Trophoblast cell (in vitro differentiated cells and primary cell): ENCODE measurements around the gene FAM222A.

Source experiments
- DNase-seq, 2 donors: peaks; one replicate each; pipeline ENCODE4 v3.0.0-alpha.2; 2016
- H2AFZ ChIP-seq: 2 replicates; pipeline ENCODE4 v1.6.1; 2013; ENCODE audit warnings: low read length, moderate library complexity, mild to moderate bottlenecking; ENCODE audit not compliant: insufficient read depth, poor library complexity
- H2AK5ac ChIP-seq: 2 replicates; pipeline ENCODE4 v1.6.1; 2013; ENCODE audit warnings: mild to moderate bottlenecking, low read length
- H2BK120ac ChIP-seq: 2 replicates; pipeline ENCODE4 v1.6.1; 2013; ENCODE audit warnings: low read length, mild to moderate bottlenecking, moderate library complexity; ENCODE audit not compliant: insufficient read depth, poor library complexity
- H2BK12ac ChIP-seq: 2 replicates; pipeline ENCODE4 v1.6.1; 2013; ENCODE audit warnings: mild to moderate bottlenecking, low read length, moderate library complexity
- H2BK5ac ChIP-seq: 2 replicates; pipeline ENCODE4 v1.6.1; 2013; ENCODE audit warnings: low read length, low read depth, moderate library complexity, mild to moderate bottlenecking; ENCODE audit not compliant: poor library complexity
- H3K14ac ChIP-seq: 2 replicates; pipeline ENCODE4 v1.6.1; 2013; ENCODE audit warnings: mild to moderate bottlenecking, low read length
- H3K18ac ChIP-seq: 2 replicates; pipeline ENCODE4 v1.6.1; 2013; ENCODE audit warnings: mild to moderate bottlenecking, low read length
- H3K23ac ChIP-seq: 2 replicates; pipeline ENCODE4 v1.6.1; 2013; ENCODE audit warnings: low read length
- H3K27ac ChIP-seq: 2 replicates; pipeline ENCODE4 v1.5.1; 2013; ENCODE audit warnings: low read depth, mild to moderate bottlenecking, inconsistent platforms, low read length, moderate library complexity
- H3K27me3 ChIP-seq: 2 replicates; pipeline ENCODE4 v1.6.1; 2013; ENCODE audit warnings: inconsistent platforms, mild to moderate bottlenecking, low read length, moderate library complexity; ENCODE audit not compliant: insufficient read depth
- H3K36me3 ChIP-seq, 2 experiments: 1 replicate in 1 of 2; 2 replicates in 1 of 2; pipeline ENCODE4 v1.6.1; 2013; ENCODE audit warnings: low read length in 2 of 2, mild to moderate bottlenecking in 2 of 2, moderate library complexity in 1 of 2; ENCODE audit not compliant: insufficient read depth in 2 of 2, control insufficient read depth in 1 of 2
- H3K4ac ChIP-seq: 2 replicates; pipeline ENCODE4 v1.6.1; 2013; ENCODE audit warnings: low read depth, mild to moderate bottlenecking, low read length, moderate library complexity
- H3K4me1 ChIP-seq, 2 experiments: 1 replicate in 1 of 2; 2 replicates in 1 of 2; pipeline ENCODE4 v1.6.1; 2013; ENCODE audit warnings: low read length in 2 of 2, mild to moderate bottlenecking in 2 of 2, moderate library complexity in 1 of 2; ENCODE audit not compliant: insufficient read depth in 2 of 2, control insufficient read depth in 1 of 2
- H3K4me2 ChIP-seq: 2 replicates; pipeline ENCODE4 v1.6.1; 2013; ENCODE audit warnings: inconsistent platforms, mild to moderate bottlenecking, low read length, moderate library complexity
- H3K4me3 ChIP-seq: 2 replicates; pipeline ENCODE4 v1.5.1; 2013; ENCODE audit warnings: mild to moderate bottlenecking, low read depth, low read length, inconsistent platforms
- H3K79me1 ChIP-seq: one replicate; pipeline ENCODE4 v1.6.1; 2013; ENCODE audit warnings: low read length
- H3K79me2 ChIP-seq: 2 replicates; pipeline ENCODE4 v1.6.1; 2013; ENCODE audit warnings: low read length, mild to moderate bottlenecking; ENCODE audit not compliant: control insufficient read depth, insufficient read depth, poor library complexity
- H3K9ac ChIP-seq: 2 replicates; pipeline ENCODE4 v1.6.1; 2013; ENCODE audit warnings: mild to moderate bottlenecking, low read length
- H3K9me3 ChIP-seq: 2 replicates; pipeline ENCODE4 v1.6.1; 2013; ENCODE audit warnings: low read depth, mild to moderate bottlenecking, control low read depth, inconsistent platforms, low read length; ENCODE audit not compliant: insufficient read depth
- H4K12ac ChIP-seq: 2 replicates; pipeline ENCODE4 v1.6.1; 2013; ENCODE audit warnings: low read depth, mild to moderate bottlenecking, low read length, moderate library complexity
- H4K8ac ChIP-seq: 2 replicates; pipeline ENCODE4 v1.6.1; 2013; ENCODE audit warnings: low read depth, mild to moderate bottlenecking, low read length, moderate library complexity
- H4K91ac ChIP-seq: one replicate; pipeline ENCODE4 v1.6.1; 2013; ENCODE audit warnings: low read depth, mild to moderate bottlenecking, low read length, moderate library complexity
- WGBS: extraction: QIAGEN DNeasy Blood & Tissue Kit; methylation state at CpG from one replicate; pipeline ENCODE4 v1.1.7; 2013; ENCODE audit warnings: missing lambda C conversion rate; ENCODE audit not compliant: insufficient read length, insufficient coverage; ENCODE audit errors: extremely low coverage; 5-methylcytosine and 5-hydroxymethylcytosine counted together

Gene FAM222A

GRCh38 chr12:109797905-109798669 lies 84.5 kb downstream of the FAM222A start:
- H2BK5ac ChIP-seq: no peak overlapping the region
- H3K23ac ChIP-seq: no peak overlapping the region
- H4K8ac ChIP-seq: no peak overlapping the region
- H3K4me1 ChIP-seq: no peaks in the 10 kb centered on the region
- no peak overlapping the region for H3K14ac ChIP-seq
- H3K4ac ChIP-seq: no peak overlapping the region
- no peak overlapping the region for H3K27ac ChIP-seq
- no peak overlapping the region for H4K91ac ChIP-seq
- H2AFZ ChIP-seq: no peak overlapping the region
- WGBS: no CpG with 5 or more reads among the region's 19 CpGs
- H3K79me1 ChIP-seq: no peaks in the 10 kb centered on the region
- no peaks in the 10 kb centered on the region for H3K27me3 ChIP-seq
- H4K12ac ChIP-seq: no peak overlapping the region
- DNase-seq: no peak
- H2AK5ac ChIP-seq: no peak overlapping the region
- no peak overlapping the region for H3K18ac ChIP-seq
- H2BK12ac ChIP-seq: no peak overlapping the region
- H3K9ac ChIP-seq: no peak overlapping the region
- no peaks in the 10 kb centered on the region for H3K9me3 ChIP-seq
- peaks cover 11 to 15% of the 10 kb centered on the region in 2 experiments for H3K36me3 ChIP-seq
- H3K79me2 ChIP-seq: no peaks in the 10 kb centered on the region
- H3K4me3 ChIP-seq: no peak overlapping the region
- H3K4me2 ChIP-seq: no peak overlapping the region
- no peak overlapping the region for H2BK120ac ChIP-seq

- WGBS: no CpG with 5 or more reads among the region's 20 CpGs
- Histone ChIP-seq H3K4me3 (no peak overlapping the region), H3K27me3 (no peaks in the 10 kb centered on the region), H3K9ac (no peak overlapping the region), H2BK12ac (no peak overlapping the region), H3K27ac (no peak overlapping the region), H2AFZ (no peak overlapping the region), H2BK5ac (no peak overlapping the region), H3K36me3 (peaks cover 11 to 15% of the 10 kb centered on the region in 2 experiments), H3K4ac (no peak overlapping the region), H4K8ac (no peak overlapping the region), H2AK5ac (no peak overlapping the region), H3K9me3 (no peaks in the 10 kb centered on the region), H3K23ac (no peak overlapping the region), H4K12ac (no peak overlapping the region), H2BK120ac (no peak overlapping the region), H3K14ac (no peak overlapping the region), H3K79me1 (no peaks in the 10 kb centered on the region), H3K18ac (no peak overlapping the region), H3K79me2 (no peaks in the 10 kb centered on the region), H4K91ac (no peak overlapping the region), H3K4me1 (no peaks in the 10 kb centered on the region), H3K4me2 (no peak overlapping the region)
- no peak for DNase-seq
Observed at GRCh38 chr12:109798691-109799090, 85.1 kb downstream of the FAM222A start.

- no peaks in the 10 kb centered on the region for H3K27me3 ChIP-seq
- no peak overlapping the region for H2AFZ ChIP-seq
- H3K79me1 ChIP-seq: no peaks in the 10 kb centered on the region
- no peak overlapping the region for H3K14ac ChIP-seq
- DNase-seq: no peak
- H3K27ac ChIP-seq: no peak overlapping the region
- no peak overlapping the region for H2AK5ac ChIP-seq
- no peak overlapping the region for H3K18ac ChIP-seq
- no peaks in the 10 kb centered on the region for H3K79me2 ChIP-seq
- no peak overlapping the region for H4K12ac ChIP-seq
- no peak overlapping the region for H2BK120ac ChIP-seq
- H3K36me3 ChIP-seq: peaks cover 11 to 15% of the 10 kb centered on the region in 2 experiments
- H3K4me1 ChIP-seq: no peaks in the 10 kb centered on the region
- H3K9me3 ChIP-seq: no peaks in the 10 kb centered on the region
- no peak overlapping the region for H4K91ac ChIP-seq
- H2BK12ac ChIP-seq: no peak overlapping the region
- no peak overlapping the region for H3K23ac ChIP-seq
- no peak overlapping the region for H3K4ac ChIP-seq
- no peak overlapping the region for H4K8ac ChIP-seq
- no peak overlapping the region for H3K9ac ChIP-seq
- no peak overlapping the region for H2BK5ac ChIP-seq
- H3K4me3 ChIP-seq: no peak overlapping the region
- H3K4me2 ChIP-seq: no peak overlapping the region
- no CpG with 5 or more reads among the region's 13 CpGs for WGBS
Observed at GRCh38 chr12:109800536-109800935, 86.9 kb downstream of the FAM222A start.

DNA sequence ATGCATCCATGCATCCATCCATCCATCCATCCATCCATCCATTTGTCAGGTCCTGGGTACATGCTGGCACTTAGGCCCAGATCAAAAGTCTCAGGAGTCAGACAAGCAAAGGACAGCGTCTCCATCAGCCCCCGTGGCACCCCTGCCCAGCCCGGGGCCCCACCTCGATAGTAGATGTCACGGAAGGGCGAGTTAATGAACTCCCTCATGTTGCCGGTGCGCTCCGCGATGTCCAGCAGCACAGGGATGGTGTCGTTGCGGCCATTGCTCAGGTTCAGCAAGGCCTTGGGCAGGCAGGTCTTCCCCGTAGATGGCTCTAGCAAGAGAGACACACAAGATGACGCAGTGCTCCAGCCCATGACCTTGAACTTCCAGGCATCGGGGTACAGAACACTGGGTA lies 89.2 kb downstream of the FAM222A start:
- no peak overlapping the region for H2AFZ ChIP-seq
- no peak overlapping the region for H4K8ac ChIP-seq
- WGBS: no CpG with 5 or more reads among the region's 15 CpGs
- no peak overlapping the region for H2AK5ac ChIP-seq
- no peak overlapping the region for H4K91ac ChIP-seq
- no peak overlapping the region for H3K9ac ChIP-seq
- H3K79me2 ChIP-seq: no peaks in the 10 kb centered on the region
- H2BK120ac ChIP-seq: no peak overlapping the region
- H3K79me1 ChIP-seq: no peaks in the 10 kb centered on the region
- no peak overlapping the region for H3K4me3 ChIP-seq
- no peak overlapping the region for H4K12ac ChIP-seq
- H3K9me3 ChIP-seq: no peaks in the 10 kb centered on the region
- peaks cover 11 to 15% of the 10 kb centered on the region in 2 experiments for H3K36me3 ChIP-seq
- H2BK12ac ChIP-seq: no peak overlapping the region
- H3K4ac ChIP-seq: no peak overlapping the region
- no peak for DNase-seq
- H3K27me3 ChIP-seq: no peaks in the 10 kb centered on the region
- H3K4me1 ChIP-seq: no peaks in the 10 kb centered on the region
- H3K27ac ChIP-seq: no peak overlapping the region
- no peak overlapping the region for H3K4me2 ChIP-seq
- H3K14ac ChIP-seq: no peak overlapping the region
- H3K18ac ChIP-seq: no peak overlapping the region
- H2BK5ac ChIP-seq: no peak overlapping the region
- H3K23ac ChIP-seq: no peak overlapping the region
